SIG-M5 (cell line): ENCODE data around the gene IL1RL1.

Source experiments
- DNase-seq: peaks from one replicate; lab custom pipeline; 2025; lab: John Stamatoyannopoulos, UW

IL1RL1 gene

DNA sequence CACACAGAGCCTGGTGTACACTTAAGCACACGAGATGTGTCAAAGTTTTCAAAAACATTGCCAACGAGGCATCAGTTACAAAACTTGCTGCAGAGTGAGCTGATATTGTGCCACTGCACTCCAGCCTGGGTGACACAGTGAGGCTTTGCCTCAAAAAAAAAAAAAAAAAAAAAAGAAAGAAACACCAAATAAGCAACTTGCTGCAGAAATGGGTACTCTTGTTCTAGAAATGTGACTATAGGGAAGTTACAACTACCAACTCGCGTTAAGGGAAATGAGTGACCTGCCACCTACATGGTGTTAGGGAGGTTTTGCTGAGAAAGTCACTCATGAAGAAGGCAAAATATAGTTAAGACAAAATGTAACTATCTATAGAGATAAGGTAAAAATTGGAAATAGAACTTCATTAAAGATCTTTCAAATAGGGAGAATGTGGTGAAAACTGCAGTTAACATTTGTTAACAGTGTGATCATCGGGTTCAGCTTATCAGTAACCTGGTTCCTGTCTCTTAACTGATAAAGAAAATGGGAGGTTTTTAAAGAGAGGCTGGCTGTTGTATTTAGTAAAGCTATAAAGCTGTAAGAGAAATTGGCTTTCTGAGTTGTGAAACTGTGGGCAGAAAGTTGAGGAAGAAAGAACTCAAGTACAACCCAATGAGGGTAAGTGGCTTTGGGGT lies at the start of gene IL1RL1:
TSS of gene IL1RL1 (plus strand) at position 600 of the 677 bp plus-strand sequence. CDS start 26,702 bp downstream, outside the sequence.
- DNase-seq, result no peak

DNA sequence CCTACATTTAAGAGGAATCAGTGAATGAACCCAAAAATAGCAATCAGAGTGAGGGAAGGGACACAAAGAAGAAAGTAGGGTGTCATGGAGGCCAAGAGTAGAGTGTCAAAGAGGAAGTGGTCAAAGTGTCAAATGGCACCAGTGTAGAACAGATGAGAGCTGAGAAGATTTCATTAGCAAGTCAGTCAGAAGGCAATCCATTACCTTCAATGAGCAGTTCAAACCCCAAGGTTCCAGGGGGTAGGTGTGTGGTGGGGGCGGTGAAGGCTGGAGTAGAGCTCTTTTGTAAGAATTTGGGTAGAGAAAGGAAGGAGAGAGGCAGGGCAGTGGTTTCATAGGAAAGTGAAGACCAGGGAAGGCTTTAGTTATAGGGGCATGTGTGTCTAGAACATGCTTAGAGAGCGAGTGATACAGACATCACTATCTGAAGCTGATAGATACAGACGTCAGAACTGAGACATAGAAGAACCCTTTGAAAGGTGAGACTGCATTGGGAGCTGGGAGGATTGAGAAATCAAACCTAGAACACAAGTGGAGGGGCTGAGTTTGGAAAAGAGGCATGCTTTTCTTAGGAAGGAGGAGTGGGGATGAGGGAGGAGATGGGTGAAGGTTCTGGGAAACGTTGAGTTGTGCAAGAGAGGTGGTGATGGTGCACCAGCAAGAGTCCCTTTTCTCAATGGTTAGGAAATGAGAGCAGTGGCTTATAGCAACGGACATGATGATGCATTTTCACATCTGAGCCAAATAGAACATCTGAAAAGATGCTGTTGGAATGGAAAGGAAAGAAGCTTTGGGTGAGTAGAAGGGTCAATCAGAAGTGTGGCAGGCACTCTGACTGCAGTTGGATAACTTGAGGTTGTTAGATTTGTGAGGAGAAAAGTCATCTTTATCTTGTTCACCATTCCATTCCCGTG lies 48.9 kb upstream of the IL1RL1 start:
- no peak for DNase-seq

DNA sequence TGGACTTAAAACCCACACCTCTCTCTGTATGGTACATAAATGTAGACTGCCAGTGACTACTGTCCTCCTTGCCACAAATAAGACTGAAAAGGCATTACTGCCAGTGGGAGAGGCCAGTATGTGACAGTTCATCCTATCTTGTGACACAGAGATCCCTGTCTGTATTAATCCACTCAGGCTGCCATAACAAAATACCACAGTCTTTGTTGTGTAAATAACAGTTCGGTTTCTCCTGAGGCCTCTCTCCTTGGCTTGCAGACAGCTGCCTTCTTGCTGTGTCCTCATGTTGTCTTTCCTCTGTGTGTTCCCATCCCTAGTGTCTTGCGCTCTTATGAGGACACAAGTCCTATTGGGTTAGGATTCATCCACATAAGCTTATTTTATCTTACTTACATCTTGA lies 46.4 kb upstream of the IL1RL1 start:
- no peak for DNase-seq

DNA sequence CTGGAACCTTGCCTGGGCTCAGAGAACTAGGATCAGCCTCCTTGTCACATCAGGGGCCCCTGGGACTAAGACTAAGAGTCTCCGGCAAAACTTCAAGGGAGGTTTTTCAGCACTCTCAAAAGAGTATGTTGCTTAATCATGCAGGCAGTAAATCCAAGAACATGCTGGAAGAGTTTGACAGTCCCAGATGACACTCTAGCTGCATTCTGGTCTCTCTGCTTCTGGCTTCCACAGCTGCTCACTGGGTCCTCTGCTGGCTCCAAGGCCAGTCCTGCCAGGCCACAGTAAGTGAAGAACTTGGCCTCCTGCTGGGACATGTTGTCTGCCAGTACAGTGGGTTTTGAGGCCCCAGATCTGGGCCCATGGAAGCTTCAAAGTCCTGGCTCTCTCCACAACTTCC lies 45.2 kb upstream of the IL1RL1 start:
- no peak for DNase-seq

DNA sequence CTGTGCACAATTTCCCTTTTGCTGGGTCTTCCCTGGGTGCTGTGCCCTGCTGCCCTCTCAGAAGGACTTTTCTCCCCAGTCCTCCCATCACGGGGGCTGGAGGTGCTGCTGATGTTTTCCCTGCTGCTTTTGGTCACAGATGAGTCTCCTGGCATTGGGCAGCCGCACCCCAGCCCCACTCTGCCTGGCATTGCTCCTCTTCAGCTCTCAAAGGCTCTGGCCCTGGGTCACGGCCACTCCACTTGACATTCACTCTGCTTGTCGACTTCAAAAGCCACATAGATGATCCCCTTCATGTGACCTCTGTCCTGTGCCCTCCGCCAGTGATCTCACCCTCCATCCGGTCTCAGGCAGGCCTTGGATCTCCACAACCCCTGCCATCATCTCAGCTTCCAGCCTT lies 43.6 kb upstream of the IL1RL1 start:
- DNase-seq, result no peak

DNA sequence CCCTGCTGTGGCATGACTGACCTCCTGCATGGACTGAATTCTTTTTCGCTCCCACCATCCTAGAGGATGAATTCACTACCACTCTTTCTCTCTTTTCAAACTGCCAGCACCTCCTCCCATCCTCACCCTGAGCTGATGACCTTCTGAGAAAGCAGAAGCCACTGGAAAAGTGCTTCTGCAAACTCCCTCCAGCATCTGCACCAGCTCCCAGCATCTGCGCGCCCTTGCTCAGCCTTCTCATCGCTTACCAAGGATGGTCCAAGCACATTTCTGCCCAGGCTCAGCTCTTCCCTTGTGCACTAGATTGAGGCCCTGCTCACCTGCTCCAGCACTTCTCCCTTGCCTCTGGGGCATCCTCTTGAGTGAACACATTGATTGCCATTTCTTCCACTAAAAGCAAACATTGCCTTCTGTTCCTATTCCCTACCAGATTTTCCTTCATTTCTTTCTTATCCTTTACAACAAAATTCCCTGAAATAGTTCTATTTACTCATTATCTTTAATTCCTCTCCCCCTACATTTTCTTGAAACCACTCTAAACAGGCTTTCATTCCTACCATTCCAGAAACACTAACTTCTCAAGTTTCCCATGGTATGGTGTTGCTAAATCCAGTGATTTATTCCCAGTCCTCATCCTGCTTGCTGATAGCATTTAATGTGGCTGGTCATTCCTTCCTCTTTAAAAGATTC lies 42.7 kb upstream of the IL1RL1 start:
- DNase-seq, result no peak

DNA sequence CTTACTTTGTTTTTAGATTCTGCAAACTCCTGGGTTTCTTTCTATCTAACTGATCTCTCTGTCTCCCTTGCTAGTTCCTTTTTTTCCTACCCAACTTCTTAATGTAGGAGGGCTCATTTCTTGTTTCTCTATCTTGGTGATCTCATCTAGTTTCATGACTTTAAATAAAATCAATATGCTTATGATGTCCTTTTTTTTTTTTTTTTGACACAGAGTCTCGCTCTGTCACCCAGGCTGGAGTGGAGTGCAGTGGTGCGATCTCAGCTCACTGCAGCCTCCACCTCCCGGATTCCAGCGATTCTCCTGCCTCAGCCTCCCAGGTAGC lies 42.2 kb upstream of the IL1RL1 start:
- no peak for DNase-seq

DNA sequence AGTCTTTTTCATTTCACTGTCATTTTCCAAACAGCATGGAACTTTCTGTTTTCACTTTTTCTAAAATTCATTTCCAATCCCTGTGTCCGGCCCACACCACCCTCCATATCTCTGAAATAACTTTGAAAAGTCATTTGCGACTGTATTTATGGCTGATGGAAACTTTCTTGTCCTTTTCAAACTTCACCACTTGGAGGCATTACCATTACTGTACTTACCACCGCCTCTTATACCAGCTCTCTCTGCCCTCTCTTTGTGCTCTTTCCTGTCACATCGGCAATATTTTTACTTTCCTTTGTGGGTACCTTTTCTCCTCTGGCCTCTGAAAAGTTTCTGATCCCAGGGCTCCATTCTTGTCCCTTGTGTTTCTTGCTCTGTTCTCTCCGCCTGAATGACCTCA lies 39.5 kb upstream of the IL1RL1 start:
- no peak for DNase-seq

DNA sequence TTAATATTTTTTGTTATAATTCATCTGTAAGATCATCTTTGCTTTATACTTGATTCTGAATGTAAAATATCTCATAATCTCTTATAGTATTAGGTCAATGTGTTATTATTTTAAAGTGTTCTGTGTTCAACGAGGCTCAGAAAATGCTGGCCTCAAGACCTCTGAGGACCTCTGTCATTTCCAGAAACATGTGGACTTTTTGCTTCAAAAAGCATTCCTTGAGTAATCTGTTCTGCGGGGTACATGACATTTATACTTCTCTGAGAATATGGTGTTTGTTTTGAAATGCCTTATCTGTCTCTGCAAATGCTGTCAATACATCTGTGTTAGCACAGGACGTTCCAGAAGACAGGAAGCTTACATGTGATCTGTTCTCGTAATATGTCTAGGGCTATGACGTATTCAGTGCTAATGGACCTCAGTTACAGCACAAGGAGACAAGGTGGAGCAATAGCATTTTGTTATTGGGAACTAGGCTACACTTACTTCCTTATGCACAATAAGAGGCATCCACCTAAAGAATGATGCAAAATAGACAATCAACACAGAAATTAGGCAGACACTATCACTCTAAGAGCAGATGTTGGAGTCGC lies 37.6 kb upstream of the IL1RL1 start:
- DNase-seq, result no peak

DNA sequence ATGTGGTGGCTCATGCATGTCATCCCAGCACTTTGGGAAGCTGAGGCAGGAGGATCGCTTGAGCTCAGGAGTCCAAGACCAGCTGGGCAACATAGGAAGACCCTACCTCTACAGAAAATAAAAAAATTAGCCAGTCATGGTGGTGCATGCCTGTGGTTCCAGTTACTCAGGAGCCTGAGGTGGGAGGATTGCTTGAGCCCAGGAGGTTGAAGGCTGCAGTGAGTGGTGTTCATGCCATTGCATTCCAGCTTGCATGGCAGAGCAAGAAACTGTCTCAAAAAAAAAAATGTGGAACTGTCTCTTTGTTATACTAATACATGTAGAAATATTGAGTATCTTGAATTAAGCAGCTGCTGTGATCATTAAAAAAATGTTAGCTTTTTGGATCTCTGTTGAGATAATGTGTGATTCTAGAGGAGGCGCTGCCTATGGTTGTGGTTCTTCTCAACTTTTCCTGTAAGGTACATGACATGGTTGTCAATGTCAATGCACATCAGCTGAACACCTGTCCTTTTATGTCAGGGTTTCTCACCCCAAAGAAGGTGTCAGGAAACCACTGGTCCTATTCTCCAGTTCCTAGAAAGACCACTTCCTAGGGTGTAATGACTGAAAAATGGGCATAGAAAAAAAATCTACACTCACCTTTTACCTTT lies 34.7 kb upstream of the IL1RL1 start:
- no peak for DNase-seq

DNA sequence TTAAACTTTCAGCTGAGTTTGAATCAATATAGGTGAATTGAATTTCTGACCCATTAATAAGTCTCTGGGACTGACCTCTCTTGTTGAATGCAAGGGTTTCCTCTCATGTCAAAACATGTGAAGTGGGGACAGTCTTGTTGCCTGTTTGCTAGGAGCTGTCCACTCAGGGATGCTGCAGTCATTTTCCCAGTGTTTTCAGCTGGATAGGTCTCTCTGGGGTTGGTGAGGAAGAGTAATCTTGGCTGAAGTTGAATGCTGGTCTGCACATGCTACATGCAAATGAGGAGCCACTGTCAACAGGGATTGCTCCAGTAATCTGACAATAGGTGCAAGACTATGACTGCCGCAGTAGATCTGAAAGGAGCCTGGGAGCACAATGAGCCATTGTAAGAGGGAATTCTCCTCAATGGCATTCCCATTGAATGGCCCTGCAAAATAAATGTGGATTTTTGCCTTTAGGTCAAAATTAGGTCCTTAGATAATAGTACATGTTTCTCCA lies 34.1 kb upstream of the IL1RL1 start:
- no peak for DNase-seq

DNA sequence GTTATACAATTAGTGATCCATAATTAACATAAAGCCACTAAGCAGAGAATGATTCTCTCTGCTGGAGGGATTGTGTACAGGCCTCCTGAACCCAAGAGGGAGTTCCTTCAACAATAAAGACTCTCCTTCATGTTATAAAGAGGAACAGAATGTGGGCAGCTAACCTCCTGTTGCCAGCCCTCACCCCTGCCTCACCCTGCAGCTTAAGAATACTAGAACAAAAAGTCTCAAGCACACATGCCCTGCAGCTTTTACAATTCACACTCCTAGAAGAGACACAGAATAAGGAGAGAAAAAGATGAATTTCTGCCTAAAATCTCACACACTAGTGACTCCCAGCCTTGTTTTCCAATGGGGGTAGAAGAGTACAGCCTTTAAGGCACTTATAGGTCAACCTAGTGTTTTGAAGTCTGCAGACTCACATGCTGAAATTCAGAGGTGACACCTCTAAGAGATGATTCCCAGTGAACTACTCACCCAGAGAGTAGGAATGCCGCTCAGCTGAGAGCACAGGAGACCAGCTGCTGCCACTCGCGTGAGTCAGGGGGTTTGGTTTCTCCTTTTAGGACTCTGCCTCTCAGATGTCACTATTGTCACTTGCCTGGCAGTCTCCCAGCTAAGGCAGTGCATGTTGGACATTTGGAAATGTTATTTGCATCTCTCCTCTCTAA lies 32.5 kb upstream of the IL1RL1 start:
- no peak for DNase-seq

DNA sequence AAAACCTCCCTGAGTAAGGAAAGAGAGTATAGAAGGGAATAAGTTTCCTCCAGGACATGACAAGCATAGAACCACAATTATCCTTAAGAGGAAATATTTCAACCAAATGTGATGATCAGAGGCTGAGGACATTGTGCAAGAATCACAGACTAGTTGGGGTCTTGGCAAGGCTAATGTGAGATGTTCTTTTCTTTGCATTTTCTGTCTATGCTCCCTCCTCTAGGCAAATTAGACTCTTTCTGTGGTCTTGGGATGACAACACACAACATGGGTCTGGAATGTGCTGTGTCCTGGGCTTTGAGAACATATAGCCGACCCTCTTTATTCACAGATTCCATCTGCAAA lies 32.0 kb upstream of the IL1RL1 start:
- no peak for DNase-seq

DNA sequence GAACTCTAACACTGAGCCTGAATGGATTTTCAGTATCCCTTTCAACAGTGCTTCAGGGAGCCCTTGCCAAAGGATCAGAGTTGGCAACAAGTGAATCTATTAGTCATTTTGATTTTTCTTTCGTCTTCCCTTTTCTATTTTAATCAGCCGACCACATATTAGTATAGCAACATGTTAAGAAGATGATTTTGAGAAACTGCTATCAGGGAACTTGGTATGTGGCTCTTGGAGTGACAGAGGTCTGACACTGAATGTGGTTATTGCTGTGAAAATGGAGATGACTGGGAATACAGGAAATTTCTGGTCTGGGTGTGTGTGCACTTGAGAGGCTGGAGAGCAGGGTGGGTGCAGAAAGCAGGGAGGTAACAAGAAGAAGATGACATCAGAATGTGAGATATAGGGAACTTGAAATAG lies 28.7 kb upstream of the IL1RL1 start:
- DNase-seq, result no peak

DNA sequence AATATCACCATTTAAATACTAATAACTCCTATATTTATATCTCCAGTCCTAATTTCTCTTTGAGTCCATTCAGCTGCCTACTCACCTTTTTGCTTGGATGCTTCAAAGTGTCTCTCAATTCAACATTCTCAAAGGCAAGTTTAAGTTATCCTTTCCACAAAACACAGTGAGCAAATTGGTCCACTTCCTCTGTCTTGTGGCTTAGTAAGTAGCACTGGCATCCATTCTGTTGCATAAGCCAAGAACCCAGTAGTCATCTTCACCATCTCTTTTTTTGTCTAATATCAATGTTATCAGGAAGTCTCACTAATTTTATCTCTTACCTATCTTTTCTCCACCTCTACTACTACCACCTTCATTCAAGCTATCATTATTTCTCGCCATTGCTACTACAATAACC lies 27.4 kb upstream of the IL1RL1 start:
- DNase-seq, result no peak

DNA sequence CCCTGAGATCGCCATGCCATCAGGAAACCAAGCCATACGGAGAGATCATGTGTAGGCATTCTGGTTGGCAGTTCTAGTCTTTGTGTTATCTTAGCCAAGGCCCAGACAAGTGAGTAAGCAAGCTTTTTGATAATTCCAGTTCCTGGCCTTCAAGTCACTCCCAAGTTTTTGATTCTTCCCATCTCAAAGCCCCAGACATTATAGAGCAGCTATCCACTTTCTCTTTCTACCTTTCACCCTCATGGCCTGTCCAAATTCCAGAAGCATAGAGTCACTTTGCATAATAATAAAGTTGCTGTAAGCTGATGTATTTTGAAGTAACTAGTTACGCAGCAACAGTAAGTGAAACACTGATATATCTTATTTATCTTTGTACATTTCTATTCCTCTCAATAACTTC lies 26.8 kb upstream of the IL1RL1 start:
- DNase-seq, result no peak

DNA sequence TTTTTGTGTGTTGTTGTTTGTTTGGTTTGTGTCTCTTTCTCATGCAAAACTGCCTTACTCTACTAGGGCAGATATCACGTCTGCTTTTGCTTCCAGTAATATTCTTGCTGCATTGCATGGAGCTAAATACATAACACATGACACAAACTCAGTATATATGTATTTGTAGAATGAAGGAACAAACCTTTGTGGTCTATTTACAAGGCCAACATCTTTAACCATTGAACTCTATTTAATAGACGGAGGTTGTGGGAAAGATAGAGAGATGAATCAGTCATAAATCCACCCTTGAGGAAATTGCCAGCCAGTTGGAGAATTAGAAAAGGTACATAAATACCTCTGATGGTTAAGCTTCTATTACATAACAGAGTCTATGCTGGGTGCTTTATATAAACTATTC lies 26.0 kb upstream of the IL1RL1 start:
- DNase-seq, result no peak

DNA sequence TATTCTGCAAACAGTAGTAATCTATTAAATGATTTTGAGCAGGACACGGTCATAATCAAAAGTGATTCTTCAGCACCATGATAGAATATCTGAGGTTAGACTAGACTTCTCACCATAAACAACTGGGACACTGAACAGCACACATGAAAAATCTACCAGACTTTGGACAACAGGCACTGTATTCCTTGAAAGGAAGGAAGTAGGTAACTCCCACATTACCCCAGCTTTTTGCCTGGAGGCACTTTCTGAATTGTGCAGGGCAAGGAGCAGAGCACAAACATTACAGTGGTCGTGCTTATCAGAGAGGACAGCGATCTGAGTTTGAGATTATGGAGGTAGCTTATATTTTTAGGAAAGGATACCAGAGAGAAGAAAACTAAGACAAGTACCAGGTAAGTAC lies 25.3 kb upstream of the IL1RL1 start:
- DNase-seq, result no peak

DNA sequence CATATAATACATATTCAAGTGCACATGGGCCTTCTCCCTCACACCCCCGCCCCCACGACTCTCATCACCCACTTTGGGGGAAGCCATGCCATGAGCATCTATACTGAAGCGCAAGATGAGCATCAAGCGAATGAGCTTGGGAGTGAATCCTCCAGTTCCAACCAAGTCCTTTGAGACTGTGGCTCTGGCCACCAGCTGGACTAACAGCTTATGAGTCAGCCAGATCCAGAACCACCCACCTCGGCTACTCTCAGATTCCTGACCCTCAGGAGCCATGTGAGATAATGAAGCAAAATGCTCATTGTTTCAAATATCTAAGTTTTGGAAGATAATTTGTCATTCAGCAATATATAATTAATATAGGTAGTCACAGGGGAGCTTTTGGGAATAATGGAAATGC lies 22.2 kb upstream of the IL1RL1 start:
- DNase-seq, result no peak

DNA sequence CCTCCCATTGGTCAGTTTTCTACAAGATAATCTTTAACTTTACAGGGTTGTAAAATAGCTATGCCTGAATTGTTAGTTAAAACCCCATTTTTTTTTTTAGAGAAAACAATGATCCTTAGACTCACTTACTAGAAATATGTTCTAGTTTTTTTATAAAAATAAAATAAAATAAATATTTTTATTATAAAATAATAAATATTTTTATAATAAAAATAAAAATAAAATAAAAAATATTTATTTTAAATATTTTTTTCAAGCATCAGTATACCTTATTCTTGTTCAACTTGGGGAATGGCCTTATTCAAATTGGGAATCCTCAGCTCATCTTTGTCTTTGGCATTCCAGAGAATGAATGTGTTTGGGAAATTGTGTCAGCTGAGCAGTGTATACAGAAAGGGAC lies 20.8 kb upstream of the IL1RL1 start:
- DNase-seq, result no peak

DNA sequence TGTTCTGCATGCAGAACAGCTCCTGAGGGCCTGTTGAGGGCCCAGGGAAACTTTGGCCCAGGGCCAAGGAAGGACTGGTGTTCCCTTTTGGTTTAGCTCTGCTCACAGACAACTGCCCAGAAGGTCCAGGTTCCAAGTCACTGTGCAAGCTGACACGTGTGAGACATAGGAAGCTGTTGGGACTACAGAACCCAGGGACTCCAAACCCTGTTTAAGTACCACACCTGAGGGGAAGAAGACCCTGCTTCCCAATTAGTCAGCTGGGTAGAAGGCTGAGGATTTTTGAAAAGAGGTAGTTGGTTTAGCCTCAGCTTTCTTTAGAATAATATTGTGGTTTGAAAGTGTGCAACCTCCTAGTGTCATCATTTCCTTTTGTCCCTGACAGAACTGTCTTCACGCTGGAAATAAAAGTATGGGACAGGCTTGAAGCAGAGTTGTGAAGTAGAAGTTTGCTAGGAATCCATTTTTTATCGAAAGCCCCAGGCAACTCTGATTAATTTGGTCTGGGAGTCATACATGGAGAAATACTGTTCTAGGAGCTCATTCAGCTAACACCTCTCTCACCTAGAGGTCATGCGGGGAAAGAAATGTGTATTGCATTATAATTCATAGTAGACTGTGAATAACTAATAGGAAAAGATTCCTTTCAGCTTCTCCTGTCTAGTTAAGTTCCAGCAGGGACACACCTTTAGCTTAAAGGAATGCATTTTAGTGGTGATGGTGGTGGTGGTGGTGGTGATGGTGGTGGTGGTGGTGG lies 19.9 kb upstream of the IL1RL1 start:
- DNase-seq, result no peak
